CD4-positive, alpha-beta T cell treated with Interleukin-21 for 1 hour (primary cell): Measurements from ENCODE around the gene SMIM44.
"Not testable (repeated sequence)": the region's sequence is repeated elsewhere in the genome, so short reads cannot be mapped to it uniquely, and the experiment has no call there.

Experiments
- DNase-seq: peaks from one replicate; pipeline ENCODE4 v3.0.0-alpha.2; 2020

SMIM44 gene

GRCh38 chr19:3516675-3517207, 33.5 kb upstream of the SMIM44 start:
- peak; percentile 65 for DNase-seq

GRCh38 chr19:3515891-3516422, 32.7 kb upstream of the SMIM44 start:
- no peak for DNase-seq

GRCh38 chr19:3514930-3515329, 31.7 kb upstream of the SMIM44 start:
- no peak for DNase-seq

- DNase-seq = no peak
Measured at GRCh38 chr19:3513229-3514140, 30.2 kb upstream of the SMIM44 start.

- DNase-seq = no peak
Measured at GRCh38 chr19:3512562-3513228, 29.5 kb upstream of the SMIM44 start.

- no peak for DNase-seq
Measured at GRCh38 chr19:3511506-3512251, 28.4 kb upstream of the SMIM44 start.

- DNase-seq = no peak
Measured at GRCh38 chr19:3510727-3511126, 27.5 kb upstream of the SMIM44 start.

- DNase-seq = no peak
Measured at GRCh38 chr19:3509566-3509989, 26.3 kb upstream of the SMIM44 start.

GRCh38 chr19:3508771-3509535, 25.7 kb upstream of the SMIM44 start:
- no peak for DNase-seq

- DNase-seq = not testable (repeated sequence)
Measured at GRCh38 chr19:3508121-3508661, 24.9 kb upstream of the SMIM44 start.

GRCh38 chr19:3507371-3508120, 24.3 kb upstream of the SMIM44 start:
- peak; percentile 60 for DNase-seq

GRCh38 chr19:3506384-3507340, 23.4 kb upstream of the SMIM44 start:
- DNase-seq = peak; percentile 64

GRCh38 chr19:3505598-3506383, 22.6 kb upstream of the SMIM44 start, which contains the start of gene FZR1:
Gene FZR1, plus strand, starts transcription at chr19:3506311. Its CDS starts 16,679 bp downstream, at chr19:3522990.
- peak; percentile 100 for DNase-seq

- no peak for DNase-seq
Measured at GRCh38 chr19:3504735-3505134, 21.5 kb upstream of the SMIM44 start.

GRCh38 chr19:3503036-3503572, 19.9 kb upstream of the SMIM44 start:
- no peak for DNase-seq

GRCh38 chr19:3501780-3502179, 18.5 kb upstream of the SMIM44 start:
- no peak for DNase-seq

- DNase-seq = peak; percentile 97
Measured at GRCh38 chr19:3500429-3501101, 17.3 kb upstream of the SMIM44 start, which contains the start of gene DOHH. Gene DOHH, minus strand, starts transcription at chr19:3500674. Its CDS starts 3,860 bp downstream, at chr19:3496814.
